Activated T-helper 2 cell treated with anti-CD3 and anti-CD28 coated beads, Interferon-gamma antibody, Interleukin-2, Interleukin-4, amounts not matched to agents 10 μg/mL and 5 μg/mL and 100 μg/mL, durations not matched to agents 14 hours and 24 hours and 36 hours (primary cell): Measurements from ENCODE around the gene BOLA3. TPM values are rescaled to one million over a fixed set of nuclear protein-coding genes. Genes with fewer than 3 reads are reported as not detected.
"Not testable (repeated sequence)": the region's sequence is repeated elsewhere in the genome, so short reads cannot be mapped to it uniquely, and the experiment has no call there.

ENCODE experiments used
- DNase-seq: peaks from one replicate; pipeline ENCODE4 v3.0.0; 2021; ENCODE audit warnings: low spot score
- H3K27ac Mint-ChIP-seq: one replicate; pipeline ENCODE4 v1.8.0; 2021; ENCODE audit warnings: mixed read lengths
- H3K27me3 Mint-ChIP-seq: one replicate; pipeline ENCODE4 v1.8.0; 2021; ENCODE audit warnings: low read depth, mixed read lengths
- H3K36me3 Mint-ChIP-seq: one replicate; pipeline ENCODE4 v1.8.0; 2021; ENCODE audit warnings: low read depth, mixed read lengths
- H3K4me1 Mint-ChIP-seq: one replicate; pipeline ENCODE4 v1.8.0; 2021; ENCODE audit warnings: low read depth, mixed read lengths
- H3K4me3 Mint-ChIP-seq: one replicate; pipeline ENCODE4 v1.8.0; 2021; ENCODE audit warnings: low read depth, mild to moderate bottlenecking, moderate library complexity, mixed read lengths
- H3K9me3 Mint-ChIP-seq: one replicate; pipeline ENCODE4 v1.8.0; 2021; ENCODE audit warnings: mixed read lengths
- intact Hi-C: fragments of 100-400 bp; cut with micrococcal nuclease; formaldehyde crosslinking; loops from one replicate; pipeline ENCODE4 v1.15.1; 2023
- total RNA-seq: library from RNA; stranded (reverse); gene quantifications from 2 replicates; pipeline ENCODE4 v1.2.3, GENCODE V29; 2022

BOLA3 gene
- total RNA-seq, 1 donor from 2014 or later = 91.2 TPM

GRCh38 chr2:74096052-74096451, 51.7 kb downstream of the BOLA3 start:
- Mint-ChIP-seq H3K4me1 (no peaks in the 10 kb centered on the region), H3K27ac (no peak overlapping the region), H3K4me3 (no peak overlapping the region), H3K36me3 (peaks cover 58% of the 10 kb centered on the region), H3K27me3 (no peaks in the 10 kb centered on the region), H3K9me3 (no peaks in the 10 kb centered on the region)
- intact Hi-C loops = no loop called here
- DNase-seq = no peak

- H3K36me3 Mint-ChIP-seq = peaks cover 58% of the 10 kb centered on the region
- intact Hi-C loops = no loop called here
- no peak overlapping the region for H3K4me3 Mint-ChIP-seq
- H3K9me3 Mint-ChIP-seq = no peaks in the 10 kb centered on the region
- H3K27me3 Mint-ChIP-seq = no peaks in the 10 kb centered on the region
- H3K4me1 Mint-ChIP-seq = no peaks in the 10 kb centered on the region
- no peak for DNase-seq
- no peak overlapping the region for H3K27ac Mint-ChIP-seq
Measured at GRCh38 chr2:74095632-74096031, 52.1 kb downstream of the BOLA3 start.

GRCh38 chr2:74094291-74094690, 53.4 kb downstream of the BOLA3 start:
- no peaks in the 10 kb centered on the region for H3K27me3 Mint-ChIP-seq
- no peak overlapping the region for H3K27ac Mint-ChIP-seq
- no peaks in the 10 kb centered on the region for H3K9me3 Mint-ChIP-seq
- no peak for DNase-seq
- no peak overlapping the region for H3K4me3 Mint-ChIP-seq
- peaks cover 52% of the 10 kb centered on the region for H3K36me3 Mint-ChIP-seq
- H3K4me1 Mint-ChIP-seq = no peaks in the 10 kb centered on the region
- intact Hi-C loops = no loop called here

- H3K4me3 Mint-ChIP-seq = no peak overlapping the region
- H3K27me3 Mint-ChIP-seq = no peaks in the 10 kb centered on the region
- intact Hi-C loops = no loop called here
- no peak for DNase-seq
- H3K9me3 Mint-ChIP-seq = no peaks in the 10 kb centered on the region
- peaks cover 52% of the 10 kb centered on the region for H3K36me3 Mint-ChIP-seq
- H3K4me1 Mint-ChIP-seq = no peaks in the 10 kb centered on the region
- H3K27ac Mint-ChIP-seq = no peak overlapping the region
Measured at GRCh38 chr2:74093840-74094239, 53.9 kb downstream of the BOLA3 start.

GRCh38 chr2:74093426-74093825, 54.3 kb downstream of the BOLA3 start:
- H3K4me1 Mint-ChIP-seq = no peaks in the 10 kb centered on the region
- H3K27me3 Mint-ChIP-seq = no peaks in the 10 kb centered on the region
- H3K36me3 Mint-ChIP-seq = peaks cover 50% of the 10 kb centered on the region
- H3K4me3 Mint-ChIP-seq = no peak overlapping the region
- intact Hi-C loops = no loop called here
- H3K9me3 Mint-ChIP-seq = no peaks in the 10 kb centered on the region
- no peak overlapping the region for H3K27ac Mint-ChIP-seq
- no peak for DNase-seq

GRCh38 chr2:74092275-74092674, 55.4 kb downstream of the BOLA3 start:
- no peaks in the 10 kb centered on the region for H3K9me3 Mint-ChIP-seq

GRCh38 chr2:74091391-74091790, 56.3 kb downstream of the BOLA3 start:
- peaks cover 48% of the 10 kb centered on the region for H3K36me3 Mint-ChIP-seq
- no peaks in the 10 kb centered on the region for H3K9me3 Mint-ChIP-seq
- intact Hi-C loops = no loop called here
- no peak for DNase-seq
- no peak overlapping the region for H3K27ac Mint-ChIP-seq
- H3K4me3 Mint-ChIP-seq = no peak overlapping the region
- H3K27me3 Mint-ChIP-seq = no peaks in the 10 kb centered on the region
- no peaks in the 10 kb centered on the region for H3K4me1 Mint-ChIP-seq

More at GRCh38 chr2:74092275-74092674, 55.4 kb downstream of the BOLA3 start:
- Mint-ChIP-seq H3K27ac (no peak overlapping the region), H3K4me3 (no peak overlapping the region), H3K27me3 (no peaks in the 10 kb centered on the region), H3K4me1 (no peaks in the 10 kb centered on the region), H3K36me3 (peaks cover 48% of the 10 kb centered on the region)
- no peak for DNase-seq
- intact Hi-C loops = no loop called here

- Mint-ChIP-seq H3K9me3 (no peaks in the 10 kb centered on the region), H3K27ac (no peak overlapping the region), H3K27me3 (no peaks in the 10 kb centered on the region), H3K36me3 (peaks cover 52% of the 10 kb centered on the region), H3K4me3 (no peak overlapping the region), H3K4me1 (no peaks in the 10 kb centered on the region)
- DNase-seq = no peak
- intact Hi-C loops = no loop called here
Measured at GRCh38 chr2:74089816-74090745, 57.6 kb downstream of the BOLA3 start.

- H3K36me3 Mint-ChIP-seq = peaks cover 46% of the 10 kb centered on the region
- H3K27ac Mint-ChIP-seq, H3K9me3 Mint-ChIP-seq, DNase-seq, H3K4me3 Mint-ChIP-seq, H3K27me3 Mint-ChIP-seq, intact Hi-C loops, H3K4me1 Mint-ChIP-seq: not testable (repeated sequence)
Measured at GRCh38 chr2:74088676-74089075, 59.0 kb downstream of the BOLA3 start.

GRCh38 chr2:74087696-74088095, 60.0 kb downstream of the BOLA3 start:
- no peak for DNase-seq
- Mint-ChIP-seq H3K4me1 (no peaks in the 10 kb centered on the region), H3K4me3 (no peak overlapping the region), H3K9me3 (no peaks in the 10 kb centered on the region), H3K27me3 (no peaks in the 10 kb centered on the region), H3K36me3 (peaks cover 53% of the 10 kb centered on the region), H3K27ac (no peak overlapping the region)
- intact Hi-C loops = no loop called here

GRCh38 chr2:74086021-74086420, 61.7 kb downstream of the BOLA3 start:
- Mint-ChIP-seq H3K27me3 (no peaks in the 10 kb centered on the region), H3K27ac (no peak overlapping the region), H3K36me3 (peaks cover 53% of the 10 kb centered on the region), H3K4me1 (no peaks in the 10 kb centered on the region), H3K9me3 (no peaks in the 10 kb centered on the region), H3K4me3 (no peak overlapping the region)
- intact Hi-C loops = no loop called here
- DNase-seq = no peak
